Measurements from ENCODE around the gene DSCAM.
"Not testable (repeated sequence)": the region's sequence is repeated elsewhere in the genome, so short reads cannot be mapped to it uniquely, and the experiment has no call there.

The DSCAM gene

DNA sequence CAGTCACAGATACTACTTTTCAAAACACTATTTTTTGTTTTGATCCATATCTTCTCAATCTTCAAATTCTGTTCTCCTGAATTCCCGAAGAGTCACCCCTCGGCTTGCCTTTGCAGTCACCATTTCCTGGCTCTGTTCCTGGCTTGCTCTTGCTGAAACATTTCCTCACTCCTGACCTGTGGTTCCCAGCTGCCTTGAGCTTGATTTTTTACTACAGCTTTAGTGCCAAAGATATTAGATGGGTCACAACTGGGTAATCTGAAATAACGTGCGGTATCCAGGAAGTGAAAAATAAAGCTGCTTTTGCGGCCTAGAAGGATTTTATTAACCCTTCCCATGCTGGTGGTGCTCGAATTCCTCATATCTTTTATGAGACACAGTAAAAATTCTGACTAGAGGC, 660.9 kb downstream of the DSCAM start:
- TF ChIP-seq, protein P1, sequence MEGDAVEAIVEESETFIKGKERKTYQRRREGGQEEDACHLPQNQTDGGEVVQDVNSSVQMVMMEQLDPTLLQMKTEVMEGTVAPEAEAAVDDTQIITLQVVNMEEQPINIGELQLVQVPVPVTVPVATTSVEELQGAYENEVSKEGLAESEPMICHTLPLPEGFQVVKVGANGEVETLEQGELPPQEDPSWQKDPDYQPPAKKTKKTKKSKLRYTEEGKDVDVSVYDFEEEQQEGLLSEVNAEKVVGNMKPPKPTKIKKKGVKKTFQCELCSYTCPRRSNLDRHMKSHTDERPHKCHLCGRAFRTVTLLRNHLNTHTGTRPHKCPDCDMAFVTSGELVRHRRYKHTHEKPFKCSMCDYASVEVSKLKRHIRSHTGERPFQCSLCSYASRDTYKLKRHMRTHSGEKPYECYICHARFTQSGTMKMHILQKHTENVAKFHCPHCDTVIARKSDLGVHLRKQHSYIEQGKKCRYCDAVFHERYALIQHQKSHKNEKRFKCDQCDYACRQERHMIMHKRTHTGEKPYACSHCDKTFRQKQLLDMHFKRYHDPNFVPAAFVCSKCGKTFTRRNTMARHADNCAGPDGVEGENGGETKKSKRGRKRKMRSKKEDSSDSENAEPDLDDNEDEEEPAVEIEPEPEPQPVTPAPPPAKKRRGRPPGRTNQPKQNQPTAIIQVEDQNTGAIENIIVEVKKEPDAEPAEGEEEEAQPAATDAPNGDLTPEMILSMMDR (IDR thresholded peaks at IDR 0.05; ENCODE audit: low read depth, low read length), result no peak
- DNase-seq (ENCODE audit: low read depth in 2 of 2), result no peak

DNA sequence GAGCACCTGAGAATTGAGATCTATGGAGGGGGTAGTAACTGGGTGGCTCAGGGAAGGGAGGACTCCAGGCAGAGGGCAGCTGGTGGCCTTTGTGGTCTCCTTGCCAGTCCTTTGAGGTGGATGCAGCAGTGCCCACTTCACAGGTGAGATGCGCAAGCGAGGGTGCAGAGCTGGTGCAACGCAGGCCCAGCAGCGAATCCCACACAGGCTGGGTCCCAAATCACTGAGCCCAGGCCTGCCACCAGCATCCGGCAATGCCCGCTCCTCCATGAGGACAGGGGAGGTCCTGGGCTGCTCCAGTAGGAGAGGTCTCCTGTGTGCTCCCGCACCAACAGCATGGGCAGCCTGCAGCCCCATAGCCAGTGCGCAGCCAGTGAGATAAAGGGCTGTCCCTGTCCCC, 661.8 kb downstream of the DSCAM start:
- no peak for DNase-seq (ENCODE audit: low read depth in 2 of 2)
- TF ChIP-seq, protein P1 (IDR thresholded peaks at IDR 0.05; ENCODE audit: low read depth, low read length), result no peak
- H3K4me3 ChIP-seq (replicated peaks in 1 of 2; ENCODE audit: low read depth in 2 of 2, low read length in 2 of 2), result no peak overlapping the region

More for the DNA sequence above, 660.9 kb downstream of the DSCAM start:
- no peak overlapping the region for H3K4me3 ChIP-seq (replicated peaks in 1 of 2; ENCODE audit: low read depth in 2 of 2, low read length in 2 of 2)

DNA sequence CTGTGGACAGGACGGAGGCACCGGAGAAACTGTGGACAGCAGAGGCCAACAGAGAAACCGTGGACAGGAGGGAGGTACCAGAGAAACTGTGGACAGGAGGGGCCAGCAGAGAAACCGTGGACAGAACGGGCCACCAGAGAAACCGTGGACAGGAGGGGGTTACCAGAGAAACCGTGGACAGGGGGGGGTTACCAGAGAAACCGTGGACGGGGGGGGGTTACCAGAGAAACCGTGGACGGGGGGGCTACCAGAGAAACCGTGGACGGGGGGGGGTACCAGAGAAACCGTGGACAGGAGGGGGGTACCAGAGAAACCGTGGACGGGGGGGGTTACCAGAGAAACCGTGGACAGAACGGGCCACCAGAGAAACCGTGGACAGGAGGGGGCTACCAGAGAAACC, 664.5 kb downstream of the DSCAM start:
- not testable (repeated sequence) for DNase-seq (ENCODE audit: low read depth in 2 of 2); H3K4me3 ChIP-seq (replicated peaks in 1 of 2; ENCODE audit: low read depth in 2 of 2, low read length in 2 of 2)

DNA sequence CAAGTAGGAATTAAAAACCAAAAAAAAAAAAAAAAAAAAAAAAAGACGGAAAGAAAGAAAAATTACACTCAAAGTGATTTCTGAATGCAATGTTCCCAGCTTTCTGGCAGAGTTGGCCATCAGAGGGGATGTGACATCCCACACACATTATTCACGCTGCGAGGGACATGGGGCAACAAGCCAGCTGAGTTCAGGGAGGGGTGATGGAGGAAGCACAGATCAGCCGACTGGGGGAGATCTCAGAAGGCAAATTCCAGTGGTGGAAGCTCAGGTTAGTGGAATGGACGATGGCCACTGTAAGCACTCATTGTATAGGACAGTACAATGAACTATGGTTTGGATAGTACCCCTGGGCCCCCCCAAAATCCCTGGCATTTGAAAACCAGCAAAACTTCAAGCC, 667.8 kb downstream of the DSCAM start:
- DNase-seq (ENCODE audit: low read depth in 2 of 2), result no peak
- TF ChIP-seq, protein P1 (IDR thresholded peaks at IDR 0.05; ENCODE audit: low read depth, low read length), result no peak
- H3K4me3 ChIP-seq (replicated peaks in 1 of 2; ENCODE audit: low read depth in 2 of 2, low read length in 2 of 2), result no peak overlapping the region

DNA sequence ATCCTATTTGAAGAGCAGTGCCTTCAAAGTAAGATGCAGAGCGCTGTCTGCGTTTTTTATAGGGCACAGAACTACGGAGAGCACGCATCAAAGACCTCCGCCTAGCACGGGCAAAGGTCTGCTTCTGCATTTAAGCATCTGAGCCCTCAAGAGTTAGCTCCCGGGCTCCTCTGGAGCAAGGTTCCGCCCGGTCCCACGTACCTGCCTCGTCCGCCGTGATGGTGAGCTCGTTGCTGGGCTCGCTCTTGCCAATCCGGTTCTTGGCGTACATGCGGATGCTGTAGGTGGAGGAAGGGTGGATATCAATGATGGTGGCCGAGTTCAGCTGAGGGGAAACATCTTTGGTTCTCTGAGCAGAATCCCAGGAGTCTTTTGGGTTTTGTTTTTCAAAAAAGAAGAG, 668.2 kb downstream of the DSCAM start:
- no peak for DNase-seq (ENCODE audit: low read depth in 2 of 2)

DNA sequence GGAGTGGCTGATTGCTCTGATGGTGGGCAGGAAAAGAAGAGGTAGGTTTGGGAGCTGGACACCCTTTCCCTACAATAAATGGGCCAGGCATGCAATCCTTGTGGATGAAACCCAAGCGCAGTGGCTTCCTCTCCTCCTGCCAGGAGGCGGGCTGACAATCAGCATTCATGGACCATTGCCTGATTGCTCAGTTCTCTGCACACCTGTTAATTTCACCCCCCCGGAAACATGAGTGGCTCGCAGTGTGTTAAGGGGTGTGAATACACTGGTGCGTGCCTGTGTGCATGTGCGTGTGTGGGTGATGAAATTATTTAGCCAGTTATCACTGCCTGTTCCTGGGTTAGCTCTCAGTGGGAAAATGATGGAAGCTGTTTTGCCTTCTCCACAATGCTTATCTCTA, 669.0 kb downstream of the DSCAM start:
- TF ChIP-seq, protein P1 (IDR thresholded peaks at IDR 0.05; ENCODE audit: low read depth, low read length), result no peak
- no peak for DNase-seq (ENCODE audit: low read depth in 2 of 2)

More for the DNA sequence above, 668.2 kb downstream of the DSCAM start:
- TF ChIP-seq, protein P1 (IDR thresholded peaks at IDR 0.05; ENCODE audit: low read depth, low read length), result no peak
- H3K4me3 ChIP-seq (replicated peaks in 1 of 2; ENCODE audit: low read depth in 2 of 2, low read length in 2 of 2), result no peak overlapping the region

DNA sequence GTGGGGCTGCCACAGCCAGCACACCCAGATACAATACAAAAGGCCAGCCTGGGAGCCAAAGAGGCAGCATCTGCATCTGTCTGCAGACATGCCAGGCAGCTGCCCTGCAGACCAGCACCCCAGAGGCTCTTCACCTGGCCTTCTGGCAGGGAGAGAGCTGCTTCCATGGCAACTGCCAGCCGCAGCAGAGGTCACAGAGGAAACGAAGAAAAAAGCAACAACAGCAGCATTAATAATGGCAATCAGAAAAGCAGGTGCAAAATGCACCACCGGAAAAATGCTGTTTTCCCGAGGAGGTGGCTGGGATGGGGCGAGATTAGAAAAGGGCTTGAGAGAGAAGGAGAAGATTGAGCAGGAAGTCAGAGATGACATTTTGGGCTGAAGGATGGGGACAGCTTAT, 670.2 kb downstream of the DSCAM start:
- DNase-seq (ENCODE audit: low read depth in 2 of 2), result no peak
- TF ChIP-seq, protein P1 (IDR thresholded peaks at IDR 0.05; ENCODE audit: low read depth, low read length), result no peak
- H3K4me3 ChIP-seq (replicated peaks in 1 of 2; ENCODE audit: low read depth in 2 of 2, low read length in 2 of 2), result no peak overlapping the region

More for the DNA sequence above, 669.0 kb downstream of the DSCAM start:
- no peak overlapping the region for H3K4me3 ChIP-seq (replicated peaks in 1 of 2; ENCODE audit: low read depth in 2 of 2, low read length in 2 of 2)
